ENCODE data around the gene FOXP1. TPM values are rescaled to one million over a fixed set of nuclear protein-coding genes. Genes with fewer than 3 reads are reported as not detected.

FOXP1 gene
- total RNA-seq, 1 donor from 2014 or later, result 71.3 TPM

DNA sequence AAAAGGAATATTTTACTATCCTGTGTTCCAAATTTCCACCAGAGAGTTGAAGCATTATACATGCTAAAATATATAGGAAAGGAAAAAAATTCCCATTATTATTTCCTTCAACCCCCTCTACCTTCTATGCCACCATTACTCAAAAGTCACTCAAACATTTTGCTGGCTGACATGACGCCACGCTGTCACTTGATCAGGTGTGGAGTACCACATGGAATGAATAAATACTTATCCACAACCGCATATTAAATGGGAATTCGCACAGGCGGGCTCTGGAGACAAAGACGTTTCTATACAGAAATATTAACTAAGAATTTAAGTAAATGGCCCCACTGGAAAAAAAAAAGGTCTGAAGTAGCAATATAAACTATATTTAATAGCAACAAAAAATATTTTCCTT is 266.4 kb downstream of the FOXP1 start:
- DNase-seq (ENCODE audit: low spot score), result no peak
- Mint-ChIP-seq H3K4me1 (ENCODE audit: unreplicated experiment) (no peaks in the 10 kb centered on the region), H3K36me3 (ENCODE audit: low read depth, unreplicated experiment) (no peaks in the 10 kb centered on the region), H3K4me3 (ENCODE audit: unreplicated experiment) (no peak overlapping the region), H3K9me3 (ENCODE audit: unreplicated experiment) (no peaks in the 10 kb centered on the region), H3K27ac (ENCODE audit: unreplicated experiment) (no peak overlapping the region), H3K27me3 (ENCODE audit: unreplicated experiment) (peaks cover 3% of the 10 kb centered on the region)
- TF ChIP-seq, protein P1, sequence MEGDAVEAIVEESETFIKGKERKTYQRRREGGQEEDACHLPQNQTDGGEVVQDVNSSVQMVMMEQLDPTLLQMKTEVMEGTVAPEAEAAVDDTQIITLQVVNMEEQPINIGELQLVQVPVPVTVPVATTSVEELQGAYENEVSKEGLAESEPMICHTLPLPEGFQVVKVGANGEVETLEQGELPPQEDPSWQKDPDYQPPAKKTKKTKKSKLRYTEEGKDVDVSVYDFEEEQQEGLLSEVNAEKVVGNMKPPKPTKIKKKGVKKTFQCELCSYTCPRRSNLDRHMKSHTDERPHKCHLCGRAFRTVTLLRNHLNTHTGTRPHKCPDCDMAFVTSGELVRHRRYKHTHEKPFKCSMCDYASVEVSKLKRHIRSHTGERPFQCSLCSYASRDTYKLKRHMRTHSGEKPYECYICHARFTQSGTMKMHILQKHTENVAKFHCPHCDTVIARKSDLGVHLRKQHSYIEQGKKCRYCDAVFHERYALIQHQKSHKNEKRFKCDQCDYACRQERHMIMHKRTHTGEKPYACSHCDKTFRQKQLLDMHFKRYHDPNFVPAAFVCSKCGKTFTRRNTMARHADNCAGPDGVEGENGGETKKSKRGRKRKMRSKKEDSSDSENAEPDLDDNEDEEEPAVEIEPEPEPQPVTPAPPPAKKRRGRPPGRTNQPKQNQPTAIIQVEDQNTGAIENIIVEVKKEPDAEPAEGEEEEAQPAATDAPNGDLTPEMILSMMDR (IDR thresholded peaks at IDR 0.05; ENCODE audit: unreplicated experiment), result no peak

DNA sequence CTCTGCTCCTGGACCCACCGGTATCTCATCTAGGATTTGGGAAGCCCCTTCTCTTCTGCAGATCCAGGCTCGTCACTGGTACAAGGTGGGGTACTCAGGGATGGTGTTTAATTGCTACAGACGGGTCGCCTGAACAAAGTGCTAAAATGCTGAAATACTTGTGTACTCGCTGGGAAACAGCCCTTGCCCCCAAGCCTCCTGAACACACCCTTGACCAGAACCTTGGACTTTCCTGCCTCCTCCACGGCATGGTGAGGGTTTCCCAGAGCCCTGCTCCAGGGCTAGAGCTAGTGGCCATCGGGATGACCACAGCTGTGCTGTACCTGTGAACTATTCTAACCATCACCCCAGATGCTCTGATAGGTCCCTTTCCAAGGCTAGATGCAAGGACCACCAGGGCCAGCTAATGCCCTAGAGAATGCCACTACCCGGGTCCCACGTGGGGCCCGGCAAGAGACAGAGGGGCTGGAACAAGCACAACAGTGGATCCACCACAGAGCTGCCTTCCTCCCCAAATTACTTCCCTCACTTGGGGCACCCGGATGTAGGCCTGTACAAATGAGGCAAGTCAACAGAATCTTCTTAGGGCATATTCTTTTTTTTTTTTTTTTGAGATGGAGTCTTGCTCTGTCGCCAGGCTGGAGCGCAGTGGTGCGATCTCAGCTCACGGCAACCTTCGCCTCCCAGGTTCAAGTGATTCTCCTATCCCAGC is 267.3 kb downstream of the FOXP1 start:
- H3K4me1 Mint-ChIP-seq (ENCODE audit: unreplicated experiment), result peaks cover 7% of the 10 kb centered on the region
- H3K4me3 Mint-ChIP-seq (ENCODE audit: unreplicated experiment), result no peak overlapping the region
- H3K27ac Mint-ChIP-seq (ENCODE audit: unreplicated experiment), result no peak overlapping the region

DNA sequence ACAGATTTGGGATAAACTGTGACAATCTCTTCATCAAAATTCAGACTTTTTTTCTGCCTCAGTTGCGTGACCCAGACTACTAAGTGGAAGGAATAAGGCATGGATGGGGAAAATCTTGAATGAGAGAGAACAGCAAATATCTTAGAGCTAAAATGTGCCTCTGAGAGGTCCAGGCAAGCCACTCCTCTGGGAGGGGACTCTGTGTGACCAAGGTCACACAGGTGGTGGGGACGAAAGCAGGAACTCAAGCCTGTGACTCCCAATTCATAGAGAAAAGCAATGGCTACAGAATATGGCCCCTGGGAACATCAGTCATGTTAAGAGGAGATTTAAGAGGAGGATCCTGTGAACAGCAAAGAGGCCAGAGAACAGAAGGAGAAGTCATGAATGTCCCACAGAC is 268.1 kb downstream of the FOXP1 start:
- Mint-ChIP-seq H3K27me3 (ENCODE audit: unreplicated experiment) (peaks cover 3% of the 10 kb centered on the region), H3K36me3 (ENCODE audit: low read depth, unreplicated experiment) (no peaks in the 10 kb centered on the region), H3K27ac (ENCODE audit: unreplicated experiment) (peak overlapping the region; percentile 21), H3K9me3 (ENCODE audit: unreplicated experiment) (no peaks in the 10 kb centered on the region), H3K4me1 (ENCODE audit: unreplicated experiment) (peaks cover 7% of the 10 kb centered on the region), H3K4me3 (ENCODE audit: unreplicated experiment) (no peak overlapping the region)
- TF ChIP-seq, protein P1 (IDR thresholded peaks at IDR 0.05; ENCODE audit: unreplicated experiment), result no peak
- DNase-seq (ENCODE audit: low spot score), result no peak

More for the DNA sequence above, 267.3 kb downstream of the FOXP1 start:
- Mint-ChIP-seq H3K36me3 (ENCODE audit: low read depth, unreplicated experiment) (no peaks in the 10 kb centered on the region), H3K27me3 (ENCODE audit: unreplicated experiment) (peaks cover 3% of the 10 kb centered on the region), H3K9me3 (ENCODE audit: unreplicated experiment) (no peaks in the 10 kb centered on the region)
- DNase-seq (ENCODE audit: low spot score), result no peak
- TF ChIP-seq, protein P1 (IDR thresholded peaks at IDR 0.05; ENCODE audit: unreplicated experiment), result no peak

DNA sequence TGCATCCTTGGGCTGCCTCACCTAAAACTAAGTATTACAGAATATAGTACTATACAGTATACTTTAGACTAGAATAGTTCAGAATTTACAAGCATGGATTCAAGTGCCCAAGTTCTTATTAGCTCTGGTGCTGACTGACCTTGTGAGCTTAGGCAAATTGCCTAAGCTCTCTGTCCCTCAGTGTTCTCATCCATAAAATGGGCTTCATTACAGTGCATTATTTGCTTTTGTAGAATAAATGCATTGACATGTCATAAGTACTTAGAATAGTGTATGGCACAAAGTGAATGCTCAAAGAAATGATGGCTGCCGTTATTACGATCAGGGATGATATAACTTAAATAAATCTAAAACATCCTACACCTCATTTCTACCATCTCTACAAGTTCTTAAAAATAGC is 269.7 kb downstream of the FOXP1 start:
- no peak for DNase-seq (ENCODE audit: low spot score)
- TF ChIP-seq, protein P1 (IDR thresholded peaks at IDR 0.05; ENCODE audit: unreplicated experiment), result no peak
- Mint-ChIP-seq H3K36me3 (ENCODE audit: low read depth, unreplicated experiment) (no peaks in the 10 kb centered on the region), H3K4me1 (ENCODE audit: unreplicated experiment) (peaks cover 9% of the 10 kb centered on the region), H3K9me3 (ENCODE audit: unreplicated experiment) (no peaks in the 10 kb centered on the region), H3K4me3 (ENCODE audit: unreplicated experiment) (no peak overlapping the region), H3K27me3 (ENCODE audit: unreplicated experiment) (peaks cover 3% of the 10 kb centered on the region), H3K27ac (ENCODE audit: unreplicated experiment) (no peak overlapping the region)

DNA sequence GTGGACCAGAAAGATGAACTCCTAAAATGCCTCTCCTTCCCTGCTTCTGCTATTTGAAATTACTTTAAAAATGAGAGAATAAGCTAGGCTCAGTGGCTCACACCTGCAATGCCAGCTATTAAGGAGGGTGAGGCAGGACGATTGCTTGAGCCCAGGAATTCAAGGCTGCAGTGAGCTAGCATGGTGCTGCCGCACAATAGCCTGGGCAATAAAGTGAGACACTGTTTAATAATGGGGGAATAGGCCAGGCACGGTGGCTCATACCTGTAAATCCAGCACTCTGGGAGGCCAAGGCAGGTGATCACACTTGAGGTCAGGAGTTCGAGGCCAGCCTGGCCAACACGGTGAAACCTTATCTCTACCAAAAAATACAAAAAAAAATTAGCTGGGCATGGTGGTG is 271.1 kb downstream of the FOXP1 start:
- TF ChIP-seq, protein P1 (IDR thresholded peaks at IDR 0.05; ENCODE audit: unreplicated experiment), result no peak
- no peaks in the 10 kb centered on the region for H3K36me3 Mint-ChIP-seq (ENCODE audit: low read depth, unreplicated experiment)
- H3K4me3 Mint-ChIP-seq (ENCODE audit: unreplicated experiment), result no peak overlapping the region
- no peak overlapping the region for H3K27ac Mint-ChIP-seq (ENCODE audit: unreplicated experiment)
- peaks cover 3% of the 10 kb centered on the region for H3K27me3 Mint-ChIP-seq (ENCODE audit: unreplicated experiment)
- H3K4me1 Mint-ChIP-seq (ENCODE audit: unreplicated experiment), result peaks cover 18% of the 10 kb centered on the region
- DNase-seq (ENCODE audit: low spot score), result no peak
- no peaks in the 10 kb centered on the region for H3K9me3 Mint-ChIP-seq (ENCODE audit: unreplicated experiment)
